GM12878 (cell line): ENCODE data around the gene IGLON5. TPM values are rescaled to one million over a fixed set of nuclear protein-coding genes. Genes with fewer than 3 reads are reported as not detected.

ENCODE experiments used
- ATAC-seq: fragments of 200-7000 bp; cut with Tn5 transposase; 3 replicates; pipeline ENCODE4 v1.9.1; 2020; ENCODE audit warnings: mild to moderate bottlenecking, moderate library complexity
- BruUV-seq: library from RNA; stranded (reverse); fragments of 400-500 nt; replicated peaks from 2 replicates; lab custom pipeline; 2021; lab: Mats Ljungman, UMichigan
- CTCF ChIA-PET: fragments of 300-600 bp; sonication (Branson Sonifier 250); formaldehyde crosslinking; extraction: SDS; loops from one replicate; lab custom pipeline; 2021; ENCODE audit warnings: inconsistent platforms; lab: Yijun Ruan, JAX
- POLR2A ChIA-PET: fragments of 350-600 bp; formaldehyde crosslinking; extraction: SDS; loops from one replicate; lab custom pipeline; 2021; ENCODE audit warnings: inconsistent platforms; lab: Charles Lee
- RAD21 ChIA-PET: fragments of 300-600 bp; sonication (Branson Sonifier 250); formaldehyde crosslinking; loops from one replicate; lab custom pipeline; 2023; ENCODE audit warnings: antibody characterized with exemption; ENCODE audit not compliant: unreplicated experiment; lab: Charles Lee
- SMC1A ChIA-PET: fragments of 300-600 bp; sonication (Branson Sonifier 250); formaldehyde crosslinking; loops from one replicate; lab custom pipeline; 2023; ENCODE audit not compliant: unreplicated experiment, uncharacterized antibody; lab: Charles Lee
- DNase-seq: peaks from one replicate; pipeline ENCODE4 v3.0.0-alpha.2; 2011; ENCODE audit warnings: low read depth, low spot score
- FAIRE-seq: peaks from 3 replicates; lab custom pipeline; 2011; peaks lifted over from hg19 to GRCh38; lab: Jason Lieb, UNC
- H2AFZ ChIP-seq: 2 replicates; pipeline ENCODE4 v1.6.0; 2011; ENCODE audit warnings: low read depth, low read length, control low read depth; ENCODE audit not compliant: control insufficient read depth
- H3K27ac ChIP-seq: 2 replicates; pipeline ENCODE4 v1.5.1; 2011; ENCODE audit warnings: control low read depth; ENCODE audit not compliant: control insufficient read depth, insufficient read depth
- H3K27me3 ChIP-seq, 2 experiments: replicated peaks in 1 of 2; 2 replicates each; pipeline versions ENCODE4 v1.6.0 to v1.6.1; 2011; ENCODE audit warnings: low read length in 1 of 2; ENCODE audit not compliant: control insufficient read depth in 2 of 2, insufficient read depth in 2 of 2
- H3K36me3 ChIP-seq, 2 experiments: 2 replicates each; pipeline ENCODE4 v1.5.1; 2011; ENCODE audit warnings: low read length in 1 of 2; ENCODE audit not compliant: control insufficient read depth in 2 of 2, insufficient read depth in 2 of 2
- H3K4me1 ChIP-seq: 2 replicates; pipeline ENCODE4 v1.6.1; 2011; ENCODE audit warnings: mild to moderate bottlenecking, low read length, moderate library complexity, mixed read lengths; ENCODE audit not compliant: control insufficient read depth, insufficient read depth
- H3K4me2 ChIP-seq: 2 replicates; pipeline ENCODE4 v1.6.0; 2011; ENCODE audit warnings: control low read depth; ENCODE audit not compliant: control insufficient read depth, insufficient read depth
- H3K4me3 ChIP-seq: fragments of 200-600 bp; sonication (generic); 2 replicates; pipeline ENCODE4 v1.5.1; 2016
- H3K79me2 ChIP-seq: 2 replicates; pipeline ENCODE4 v1.6.0; 2011; ENCODE audit warnings: low read length; ENCODE audit not compliant: control insufficient read depth, insufficient read depth
- H3K9ac ChIP-seq: 2 replicates; pipeline ENCODE4 v1.8.0; 2011; ENCODE audit warnings: low read length, control low read depth, mixed read lengths; ENCODE audit not compliant: control insufficient read depth, insufficient read depth
- H3K9me3 ChIP-seq: replicated peaks from 3 replicates; pipeline ENCODE4 v1.5.1; 2011; ENCODE audit warnings: mild to moderate bottlenecking, low read length; ENCODE audit not compliant: control insufficient read depth, insufficient read depth
- H4K20me1 ChIP-seq: 2 replicates; pipeline ENCODE4 v1.6.0; 2011; ENCODE audit not compliant: control insufficient read depth, insufficient read depth
- ASH2L ChIP-seq: fragments of 300-600, 200-600 bp; sonication (generic); IDR thresholded peaks from 2 replicates; pipeline ENCODE4 v1.6.1; 2017; ENCODE audit warnings: low read depth, mild to moderate bottlenecking, borderline replicate concordance
- NFIC ChIP-seq: IDR thresholded peaks from 2 replicates; pipeline ENCODE4 v1.6.1; 2012; ENCODE audit warnings: low read depth, mild to moderate bottlenecking, inconsistent platforms, low read length, moderate library complexity
- WGBS: methylation state at CpG from one replicate; pipeline ENCODE4 v1.1.6; 2016; ENCODE audit warnings: low lambda C conversion rate; ENCODE audit not compliant: insufficient replicate concordance, insufficient coverage; ENCODE audit errors: missing lambda C conversion rate; 5-methylcytosine and 5-hydroxymethylcytosine counted together
- in situ Hi-C: fragments of 300-500 bp; cut with MboI; formaldehyde crosslinking; loops from 9 replicates; pipeline ENCODE4 v1.14.3; 2018; ENCODE audit warnings: mixed read lengths
- intact Hi-C: fragments of 100-400 bp; cut with micrococcal nuclease; formaldehyde crosslinking; loops from one replicate; pipeline ENCODE4 v1.14.2; 2022; ENCODE audit not compliant: unreplicated experiment
- polyA plus RNA-seq, 11 experiments: library from polyadenylated mRNA; depleted of rRNA in 4 of 11; unstranded in 6 of 11; stranded (reverse) in 5 of 11; fragments of >200 nt; fragmentation: Nextera tagmentation in 4 of 11; fragmentation: Illumina TruSeq in 1 of 11; extraction: Ambion mirVana in 4 of 11; extraction: Trizol in 1 of 11; gene quantifications; 1 replicate in 1 of 11; 2 replicates in 10 of 11; pipeline versions ENCODE4 v1.2.1 to v1.2.3, GENCODE V29; 2011 to 2016; ENCODE audit warnings: inconsistent platforms in 2 of 11, missing spikeins in 2 of 11, low read depth in 1 of 11
- total RNA-seq, 4 experiments: library from RNA; depleted of rRNA in 3 of 4; stranded (reverse); fragments of >200 nt in 3 of 4; fragmentation: Illumina TruSeq in 1 of 4; extraction: Trizol in 1 of 4; gene quantifications; 2 replicates each; pipeline versions ENCODE4 v1.2.1 to v1.2.3, GENCODE V29; 2013 to 2021
- TF ChIP-seq, protein P1 (sequence below): fragments of 150-350 bp; IDR thresholded peaks from 2 replicates; pipeline ENCODE4 v1.6.1; 2014; ENCODE audit warnings: mild to moderate bottlenecking, low read depth, low read length
- TF ChIP-seq, protein P2 (sequence below): fragments of 450-650 bp; IDR thresholded peaks from 2 replicates; pipeline ENCODE4 v1.6.1; 2017; ENCODE audit warnings: low read depth, mild to moderate bottlenecking, moderate library complexity

The IGLON5 gene
- total and polyA plus RNA-seq, 10 of the 15 experiments (the other 5 are each of a cell fraction or from before 2014, with no cell fraction given), result not detected

DNA sequence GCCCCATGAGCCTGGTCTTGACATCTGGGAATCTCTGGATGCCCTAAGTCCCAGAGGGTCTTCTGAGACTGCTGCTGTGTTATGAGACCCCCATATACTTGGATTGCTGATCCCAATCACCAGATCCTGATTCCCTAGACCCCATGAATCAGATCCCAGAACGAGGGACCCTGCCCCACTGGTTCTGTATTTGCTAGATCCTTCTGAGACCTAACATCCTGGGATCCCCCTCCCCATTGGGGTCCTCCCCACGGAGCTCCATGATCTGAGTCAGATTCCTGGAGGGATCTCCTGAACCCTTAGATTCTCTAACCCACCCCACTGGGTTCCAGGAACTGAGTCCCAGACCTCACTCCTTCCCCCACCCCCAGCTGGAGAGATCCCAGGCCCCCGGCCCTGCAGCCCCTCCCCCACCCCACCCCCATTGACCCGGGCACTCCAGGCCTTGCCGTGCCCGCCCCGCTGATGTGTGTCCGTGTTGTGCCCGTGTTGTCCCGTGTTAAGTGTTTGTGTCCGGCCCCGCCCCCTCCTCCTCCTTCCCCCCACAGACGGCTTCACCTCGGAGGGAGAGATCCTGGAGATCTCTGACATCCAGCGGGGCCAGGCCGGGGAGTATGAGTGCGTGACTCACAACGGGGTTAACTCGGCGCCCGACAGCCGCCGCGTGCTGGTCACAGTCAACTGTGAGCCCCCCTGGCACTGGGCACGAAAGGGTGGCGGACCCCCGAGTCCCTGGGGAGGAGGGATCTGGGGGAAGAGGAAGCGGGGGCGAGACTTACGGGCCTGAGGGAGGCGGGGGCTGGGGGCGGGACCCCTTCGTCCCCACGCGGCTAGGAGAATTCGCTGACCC is 15.0 kb downstream of the IGLON5 start:
- H3K27me3 ChIP-seq, result no peaks in the 10 kb centered on the region; a peak in 1 of 4 replicates

More for the DNA sequence above, 15.0 kb downstream of the IGLON5 start:
- no peak for ATAC-seq
- no peaks in the 10 kb centered on the region for H3K4me1 ChIP-seq
- BruUV-seq, result no TSS peak
- POLR2A ChIA-PET, result no interaction called here
- no peaks in the 10 kb centered on the region for H3K36me3 ChIP-seq
- H3K79me2 ChIP-seq, result no peaks in the 10 kb centered on the region
- WGBS, result 13% methylated on average over 16 of the region's 36 CpGs
- TF ChIP-seq, protein P1, sequence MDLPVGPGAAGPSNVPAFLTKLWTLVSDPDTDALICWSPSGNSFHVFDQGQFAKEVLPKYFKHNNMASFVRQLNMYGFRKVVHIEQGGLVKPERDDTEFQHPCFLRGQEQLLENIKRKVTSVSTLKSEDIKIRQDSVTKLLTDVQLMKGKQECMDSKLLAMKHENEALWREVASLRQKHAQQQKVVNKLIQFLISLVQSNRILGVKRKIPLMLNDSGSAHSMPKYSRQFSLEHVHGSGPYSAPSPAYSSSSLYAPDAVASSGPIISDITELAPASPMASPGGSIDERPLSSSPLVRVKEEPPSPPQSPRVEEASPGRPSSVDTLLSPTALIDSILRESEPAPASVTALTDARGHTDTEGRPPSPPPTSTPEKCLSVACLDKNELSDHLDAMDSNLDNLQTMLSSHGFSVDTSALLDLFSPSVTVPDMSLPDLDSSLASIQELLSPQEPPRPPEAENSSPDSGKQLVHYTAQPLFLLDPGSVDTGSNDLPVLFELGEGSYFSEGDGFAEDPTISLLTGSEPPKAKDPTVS, result no peak
- TF ChIP-seq NFIC (no peak), ASH2L (no peak)
- TF ChIP-seq, protein P2, sequence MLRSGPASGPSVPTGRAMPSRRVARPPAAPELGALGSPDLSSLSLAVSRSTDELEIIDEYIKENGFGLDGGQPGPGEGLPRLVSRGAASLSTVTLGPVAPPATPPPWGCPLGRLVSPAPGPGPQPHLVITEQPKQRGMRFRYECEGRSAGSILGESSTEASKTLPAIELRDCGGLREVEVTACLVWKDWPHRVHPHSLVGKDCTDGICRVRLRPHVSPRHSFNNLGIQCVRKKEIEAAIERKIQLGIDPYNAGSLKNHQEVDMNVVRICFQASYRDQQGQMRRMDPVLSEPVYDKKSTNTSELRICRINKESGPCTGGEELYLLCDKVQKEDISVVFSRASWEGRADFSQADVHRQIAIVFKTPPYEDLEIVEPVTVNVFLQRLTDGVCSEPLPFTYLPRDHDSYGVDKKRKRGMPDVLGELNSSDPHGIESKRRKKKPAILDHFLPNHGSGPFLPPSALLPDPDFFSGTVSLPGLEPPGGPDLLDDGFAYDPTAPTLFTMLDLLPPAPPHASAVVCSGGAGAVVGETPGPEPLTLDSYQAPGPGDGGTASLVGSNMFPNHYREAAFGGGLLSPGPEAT, result no peak
- in situ Hi-C loops, result no loop called here
- no peak for DNase-seq
- no peak overlapping the region for H3K4me3 ChIP-seq
- H4K20me1 ChIP-seq, result no peaks in the 10 kb centered on the region
- no peaks in the 10 kb centered on the region for H3K9me3 ChIP-seq
- SMC1A ChIA-PET, result no interaction called here
- H2AFZ ChIP-seq, result no peak overlapping the region
- RAD21 ChIA-PET, result no interaction called here
- H3K9ac ChIP-seq, result no peak overlapping the region
- no peak overlapping the region for H3K27ac ChIP-seq
- intact Hi-C loops, result no loop called here
- H3K4me2 ChIP-seq, result no peak overlapping the region
- FAIRE-seq, result no peak
- CTCF ChIA-PET, result no interaction called here
